ENCODE results near the gene KIFAP3. TPM values are rescaled to one million over a fixed set of nuclear protein-coding genes. Genes with fewer than 3 reads are reported as not detected.

Gene KIFAP3
- total and polyA plus RNA-seq, 7 donors = 9.2 to 25.7 (median 21.6) TPM

DNA sequence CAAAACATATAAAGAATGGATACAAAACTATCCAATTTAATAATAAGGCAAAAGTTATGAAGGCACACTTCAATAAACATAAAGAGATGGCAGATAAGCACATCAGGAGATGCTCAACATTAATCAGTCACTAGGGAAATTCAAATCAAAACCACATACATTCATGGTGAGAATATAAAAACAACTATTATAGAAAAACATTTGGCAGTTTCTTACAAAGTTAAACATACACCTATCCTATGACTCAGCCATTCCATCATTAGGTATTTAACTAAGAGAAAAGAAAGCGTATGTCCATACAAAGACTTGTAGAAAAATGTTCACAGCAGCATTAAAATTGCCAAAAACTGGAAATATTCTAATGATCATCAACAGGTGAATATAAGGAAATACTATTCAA is 44.3 kb downstream of the KIFAP3 start:
- Histone ChIP-seq H3K9me3 (no peaks in the 10 kb centered on the region), H3K27me3 (ENCODE audit: insufficient read depth in 3 of 3, low read length in 2 of 3) (no peaks in the 10 kb centered on the region), H3K27ac (no peak overlapping the region), H3K4me1 (no peaks in the 10 kb centered on the region), H3K4me3 (no peak overlapping the region), H3K36me3 (ENCODE audit: insufficient read depth in 1 of 2, low read depth in 1 of 2) (peaks cover 0 to 20% of the 10 kb centered on the region in 2 donors)
- intact Hi-C loops (cut with DNase I) = no loop called here
- 96 to 100% (median 98%) methylated on average over 1 of the region's 1 CpG for WGBS, 3 donors
- no peak for DNase-seq
- TF ChIP-seq, protein P1, sequence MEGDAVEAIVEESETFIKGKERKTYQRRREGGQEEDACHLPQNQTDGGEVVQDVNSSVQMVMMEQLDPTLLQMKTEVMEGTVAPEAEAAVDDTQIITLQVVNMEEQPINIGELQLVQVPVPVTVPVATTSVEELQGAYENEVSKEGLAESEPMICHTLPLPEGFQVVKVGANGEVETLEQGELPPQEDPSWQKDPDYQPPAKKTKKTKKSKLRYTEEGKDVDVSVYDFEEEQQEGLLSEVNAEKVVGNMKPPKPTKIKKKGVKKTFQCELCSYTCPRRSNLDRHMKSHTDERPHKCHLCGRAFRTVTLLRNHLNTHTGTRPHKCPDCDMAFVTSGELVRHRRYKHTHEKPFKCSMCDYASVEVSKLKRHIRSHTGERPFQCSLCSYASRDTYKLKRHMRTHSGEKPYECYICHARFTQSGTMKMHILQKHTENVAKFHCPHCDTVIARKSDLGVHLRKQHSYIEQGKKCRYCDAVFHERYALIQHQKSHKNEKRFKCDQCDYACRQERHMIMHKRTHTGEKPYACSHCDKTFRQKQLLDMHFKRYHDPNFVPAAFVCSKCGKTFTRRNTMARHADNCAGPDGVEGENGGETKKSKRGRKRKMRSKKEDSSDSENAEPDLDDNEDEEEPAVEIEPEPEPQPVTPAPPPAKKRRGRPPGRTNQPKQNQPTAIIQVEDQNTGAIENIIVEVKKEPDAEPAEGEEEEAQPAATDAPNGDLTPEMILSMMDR (IDR thresholded peaks at IDR 0.05) = no peak
- no peak for ATAC-seq

DNA sequence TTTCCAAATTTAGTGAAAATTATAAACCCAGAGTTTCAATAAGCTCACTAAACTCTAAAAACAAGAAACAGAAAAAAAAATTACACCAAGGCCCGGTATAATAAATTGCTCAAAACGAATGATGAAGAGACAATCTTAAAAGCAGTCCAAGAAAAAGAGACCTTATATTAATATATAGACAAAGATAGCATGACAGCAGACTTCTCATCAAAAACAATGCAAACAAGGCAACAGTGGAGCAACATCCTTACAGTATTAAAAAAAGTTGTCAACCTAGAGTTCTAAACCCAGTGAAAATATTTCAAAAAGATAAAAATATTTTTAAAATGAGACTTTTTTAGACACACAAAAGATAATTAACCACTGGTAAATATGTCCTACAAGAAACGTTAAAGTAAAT is 46.7 kb downstream of the KIFAP3 start:
- H3K4me3 ChIP-seq = no peak overlapping the region
- no peaks in the 10 kb centered on the region for H3K27me3 ChIP-seq (ENCODE audit: insufficient read depth in 3 of 3, low read length in 2 of 3)
- TF ChIP-seq, protein P1 (IDR thresholded peaks at IDR 0.05) = no peak
- H3K9me3 ChIP-seq = no peaks in the 10 kb centered on the region
- no peak overlapping the region for H3K27ac ChIP-seq
- peaks cover 0 to 16% of the 10 kb centered on the region in 2 donors for H3K36me3 ChIP-seq (ENCODE audit: insufficient read depth in 1 of 2, low read depth in 1 of 2)
- intact Hi-C loops (cut with DNase I) = no loop called here
- no peak for DNase-seq
- no peak for ATAC-seq
- WGBS, 3 donors = 93 to 96% (median 95%) methylated on average over 3 of the region's 3 CpGs
- H3K4me1 ChIP-seq = no peaks in the 10 kb centered on the region

DNA sequence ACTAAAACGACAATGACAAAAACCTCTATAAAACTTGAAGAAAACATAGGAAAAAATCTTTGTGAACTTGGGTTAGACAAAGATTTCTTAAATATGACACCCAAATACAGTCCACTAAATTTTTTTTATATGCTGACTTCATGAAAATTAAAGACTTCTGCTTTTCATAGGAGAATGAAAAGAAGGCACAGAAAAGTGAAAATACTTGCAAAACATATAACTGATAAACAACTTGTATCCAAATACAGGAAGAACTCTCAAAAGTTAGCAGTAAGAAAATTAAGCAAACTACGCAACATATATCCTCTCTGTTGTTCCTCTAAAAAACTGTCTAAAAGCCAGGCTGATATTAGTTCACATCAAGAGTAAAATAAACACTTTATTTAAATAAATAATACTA is 53.6 kb downstream of the KIFAP3 start:
- Histone ChIP-seq H3K9me3 (peaks cover 7% of the 10 kb centered on the region), H3K27me3 (ENCODE audit: insufficient read depth in 3 of 3, low read length in 2 of 3) (no peaks in the 10 kb centered on the region), H3K36me3 (ENCODE audit: insufficient read depth in 1 of 2, low read depth in 1 of 2) (peaks cover 0 to 20% of the 10 kb centered on the region in 2 donors), H3K4me1 (no peaks in the 10 kb centered on the region), H3K27ac (no peak overlapping the region), H3K4me3 (no peak overlapping the region)
- WGBS, 3 donors = 92 to 94% (median 94%) methylated on average over 2 of the region's 2 CpGs
- intact Hi-C loops (cut with DNase I) = no loop called here
- DNase-seq = no peak
- ATAC-seq = no peak
- TF ChIP-seq, protein P1 (IDR thresholded peaks at IDR 0.05) = no peak

DNA sequence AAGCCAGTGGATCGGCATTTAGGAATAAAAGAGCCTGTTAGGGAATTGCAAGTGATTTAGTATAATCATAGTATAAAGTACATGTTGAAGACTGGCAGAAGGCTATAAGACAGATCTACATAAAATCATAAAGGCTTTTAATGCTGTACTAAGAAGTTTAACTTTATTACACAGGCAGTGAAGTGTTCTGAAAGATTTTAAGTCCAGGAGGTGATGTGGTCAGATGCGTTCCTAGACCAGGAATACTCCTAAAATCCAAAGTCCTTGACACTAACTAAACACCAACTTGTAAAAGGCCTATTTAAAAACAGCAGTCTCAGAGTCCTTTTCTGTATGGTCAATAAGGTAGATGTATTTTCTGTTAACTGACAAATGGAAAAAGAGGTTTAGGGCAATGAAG is 57.0 kb downstream of the KIFAP3 start:
- DNase-seq = no peak
- peaks cover 7% of the 10 kb centered on the region for H3K9me3 ChIP-seq
- H3K27me3 ChIP-seq (ENCODE audit: insufficient read depth in 3 of 3, low read length in 2 of 3) = no peaks in the 10 kb centered on the region
- WGBS, 3 donors = 94 to 100% (median 99%) methylated on average over 2 of the region's 2 CpGs
- no peak overlapping the region for H3K4me3 ChIP-seq
- TF ChIP-seq, protein P1 (IDR thresholded peaks at IDR 0.05) = no peak
- no peaks in the 10 kb centered on the region for H3K4me1 ChIP-seq
- intact Hi-C loops (cut with DNase I) = loop anchor here in 1 of 2 donors (10.0 kb wide), 2 partner anchors 647 to 867 kb away; partner anchors contain the start of gene PRRX1
- ATAC-seq = no peak
- peaks cover 0 to 21% of the 10 kb centered on the region in 2 donors for H3K36me3 ChIP-seq (ENCODE audit: insufficient read depth in 1 of 2, low read depth in 1 of 2)
- no peak overlapping the region for H3K27ac ChIP-seq

DNA sequence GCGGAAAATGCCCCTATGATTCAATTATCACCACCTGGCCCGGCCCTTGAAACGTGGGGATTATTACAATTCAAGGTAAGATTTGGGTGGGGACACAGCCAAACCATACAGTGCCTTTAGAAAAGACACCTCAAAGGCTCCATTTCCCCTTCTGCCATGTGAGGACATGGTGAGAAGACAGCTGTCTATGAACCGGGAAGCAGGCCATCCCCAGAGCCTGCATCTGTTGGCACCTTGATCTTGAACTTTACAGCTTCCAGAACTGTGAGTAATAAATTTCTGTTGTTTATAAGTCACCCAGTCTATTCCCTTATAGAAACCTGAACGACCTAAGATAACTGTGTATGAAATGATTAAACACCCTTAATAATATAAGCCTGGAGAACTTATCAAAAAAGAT is 61.6 kb downstream of the KIFAP3 start:
- 51 to 64% (median 59%) methylated on average over 5 of the region's 5 CpGs for WGBS, 3 donors
- H3K4me3 ChIP-seq = no peak overlapping the region

More for the DNA sequence above, 61.6 kb downstream of the KIFAP3 start:
- Histone ChIP-seq H3K27me3 (ENCODE audit: insufficient read depth in 3 of 3, low read length in 2 of 3) (no peaks in the 10 kb centered on the region), H3K9me3 (no peaks in the 10 kb centered on the region), H3K27ac (no peak overlapping the region), H3K36me3 (ENCODE audit: insufficient read depth in 1 of 2, low read depth in 1 of 2) (peaks cover 0 to 21% of the 10 kb centered on the region in 2 donors), H3K4me1 (no peaks in the 10 kb centered on the region)
- no peak for DNase-seq
- intact Hi-C loops (cut with DNase I) = loop anchor here in 1 of 2 donors (10.0 kb wide), 2 partner anchors 652 to 872 kb away; partner anchors contain the start of gene PRRX1
- TF ChIP-seq, protein P1 (IDR thresholded peaks at IDR 0.05) = no peak
- peak; percentile 37 to 59 (median 54) for ATAC-seq

All from psoas muscle (tissue), 8 donors.